Mammary epithelial cell (primary cell): Measurements from ENCODE around the gene BCAM.

Experiments
- CTCF ChIP-seq, 2 donors: IDR thresholded peaks in 1 of 2; conservative IDR thresholded peaks in 1 of 2; 2 replicates each; pipeline ENCODE4 v1.5.1; 2011 to 2012; ENCODE audit warnings: inconsistent platforms in 2 of 2, low read length in 2 of 2, mild to moderate bottlenecking in 2 of 2, control low read depth in 1 of 2, low read depth in 1 of 2; ENCODE audit not compliant: insufficient read depth in 1 of 2; ENCODE audit errors: extremely low read depth in 1 of 2
- EZH2 ChIP-seq: IDR thresholded peaks from 2 replicates; pipeline ENCODE4 v1.6.1; 2012; ENCODE audit warnings: low read length, inconsistent platforms, borderline replicate concordance

- TF ChIP-seq CTCF (conservative IDR thresholded peaks at IDR 0.05 in 1 of 2, IDR thresholded peaks at IDR 0.05 in 1 of 2; ENCODE audit: extremely low read depth in 1 of 2, insufficient read depth in 1 of 2, low read depth in 1 of 2, low read length in 2 of 2) (no peak), EZH2 (no peak)
Observed at GRCh38 chr19:44822177-44822576, 13.3 kb downstream of the BCAM start.
